NCI-H524 (cell line): ENCODE results near the gene AP4B1.
"Not testable (repeated sequence)": the region's sequence is repeated elsewhere in the genome, so short reads cannot be mapped to it uniquely, and the experiment has no call there.

ENCODE experiments used
- DNase-seq, 2 experiments: peaks; one replicate each; lab custom pipeline; 2025; lab: John Stamatoyannopoulos, UW

AP4B1 gene

GRCh38 chr1:113904674-113905434, at the start of gene AP4B1, which contains the start of gene DCLRE1B:
Gene AP4B1, minus strand, starts transcription at chr1:113904799. Its CDS starts 82 bp downstream, at chr1:113904717.
Gene DCLRE1B, plus strand, starts transcription at chr1:113905326. Its CDS starts 261 bp downstream, at chr1:113905587.
- peak; percentile 98 to 99 for DNase-seq

GRCh38 chr1:113951719-113952118, 47.1 kb upstream of the AP4B1 start:
- no peak for DNase-seq

GRCh38 chr1:113950908-113951307, 46.3 kb upstream of the AP4B1 start:
- DNase-seq = no peak

- DNase-seq = peak in 1 of 2 experiments; percentile 5
Measured at GRCh38 chr1:113949007-113949406, 44.4 kb upstream of the AP4B1 start.

- DNase-seq = not testable (repeated sequence)
Measured at GRCh38 chr1:113948151-113948550, 43.6 kb upstream of the AP4B1 start.

- DNase-seq = no peak
Measured at GRCh38 chr1:113947388-113948107, 42.9 kb upstream of the AP4B1 start.

- peak; percentile 70 to 88 for DNase-seq
Measured at GRCh38 chr1:113946678-113947387, 42.2 kb upstream of the AP4B1 start.

GRCh38 chr1:113946112-113946511, 41.5 kb upstream of the AP4B1 start:
- DNase-seq = no peak

- no peak for DNase-seq
Measured at GRCh38 chr1:113945329-113945728, 40.7 kb upstream of the AP4B1 start.

GRCh38 chr1:113943028-113943811, 38.6 kb upstream of the AP4B1 start:
- DNase-seq = no peak

- no peak for DNase-seq
Measured at GRCh38 chr1:113942527-113942926, 37.9 kb upstream of the AP4B1 start.

GRCh38 chr1:113941245-113941559, 36.6 kb upstream of the AP4B1 start:
- DNase-seq = no peak

- peak in 1 of 2 experiments; percentile 40 for DNase-seq
Measured at GRCh38 chr1:113940365-113941244, 36.0 kb upstream of the AP4B1 start.

GRCh38 chr1:113938192-113938591, 33.6 kb upstream of the AP4B1 start:
- peak in 1 of 2 experiments; percentile 16 for DNase-seq

- DNase-seq = no peak
Measured at GRCh38 chr1:113937146-113937545, 32.5 kb upstream of the AP4B1 start.

- no peak for DNase-seq
Measured at GRCh38 chr1:113935970-113936369, 31.4 kb upstream of the AP4B1 start.

GRCh38 chr1:113935176-113935575, 30.6 kb upstream of the AP4B1 start:
- DNase-seq = no peak

GRCh38 chr1:113934511-113935055, 30.0 kb upstream of the AP4B1 start:
- no peak for DNase-seq

- DNase-seq = no peak
Measured at GRCh38 chr1:113934006-113934405, 29.4 kb upstream of the AP4B1 start.

GRCh38 chr1:113931451-113931851, 26.9 kb upstream of the AP4B1 start:
- no peak for DNase-seq
